Stimulated activated naive CD4-positive, alpha-beta T cell (primary cell): ENCODE results near the gene KHDC3L.

Source experiments
- DNase-seq, 6 experiments: peaks; one replicate each; lab custom pipeline; 2025; lab: John Stamatoyannopoulos, UW

Gene KHDC3L, protein sequence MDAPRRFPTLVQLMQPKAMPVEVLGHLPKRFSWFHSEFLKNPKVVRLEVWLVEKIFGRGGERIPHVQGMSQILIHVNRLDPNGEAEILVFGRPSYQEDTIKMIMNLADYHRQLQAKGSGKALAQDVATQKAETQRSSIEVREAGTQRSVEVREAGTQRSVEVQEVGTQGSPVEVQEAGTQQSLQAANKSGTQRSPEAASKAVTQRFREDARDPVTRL

DNA sequence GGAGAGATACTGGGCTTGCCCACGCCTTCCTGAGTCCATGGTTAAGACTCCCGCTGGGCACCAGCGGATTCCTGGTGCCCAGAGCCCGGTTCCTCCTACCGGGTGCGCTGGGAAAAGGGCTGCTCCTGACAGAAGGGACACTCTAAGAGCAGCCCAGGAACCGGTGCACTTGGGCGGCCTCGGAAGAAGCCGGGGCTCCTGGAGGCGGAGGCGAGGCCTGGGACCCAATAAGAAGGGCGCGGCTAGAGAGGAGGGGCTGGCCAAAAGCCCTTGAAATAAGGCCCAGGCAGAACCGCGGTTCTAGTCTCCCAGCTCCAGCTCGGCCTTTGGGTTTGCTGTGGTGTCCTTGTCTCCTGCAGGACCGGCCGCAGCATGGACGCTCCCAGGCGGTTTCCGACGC, at the start of gene KHDC3L:
Gene KHDC3L (plus strand): TSS at position 301 of the 400 bp plus-strand sequence. CDS start 72 bp downstream, at position 373.
- DNase-seq = no peak

DNA sequence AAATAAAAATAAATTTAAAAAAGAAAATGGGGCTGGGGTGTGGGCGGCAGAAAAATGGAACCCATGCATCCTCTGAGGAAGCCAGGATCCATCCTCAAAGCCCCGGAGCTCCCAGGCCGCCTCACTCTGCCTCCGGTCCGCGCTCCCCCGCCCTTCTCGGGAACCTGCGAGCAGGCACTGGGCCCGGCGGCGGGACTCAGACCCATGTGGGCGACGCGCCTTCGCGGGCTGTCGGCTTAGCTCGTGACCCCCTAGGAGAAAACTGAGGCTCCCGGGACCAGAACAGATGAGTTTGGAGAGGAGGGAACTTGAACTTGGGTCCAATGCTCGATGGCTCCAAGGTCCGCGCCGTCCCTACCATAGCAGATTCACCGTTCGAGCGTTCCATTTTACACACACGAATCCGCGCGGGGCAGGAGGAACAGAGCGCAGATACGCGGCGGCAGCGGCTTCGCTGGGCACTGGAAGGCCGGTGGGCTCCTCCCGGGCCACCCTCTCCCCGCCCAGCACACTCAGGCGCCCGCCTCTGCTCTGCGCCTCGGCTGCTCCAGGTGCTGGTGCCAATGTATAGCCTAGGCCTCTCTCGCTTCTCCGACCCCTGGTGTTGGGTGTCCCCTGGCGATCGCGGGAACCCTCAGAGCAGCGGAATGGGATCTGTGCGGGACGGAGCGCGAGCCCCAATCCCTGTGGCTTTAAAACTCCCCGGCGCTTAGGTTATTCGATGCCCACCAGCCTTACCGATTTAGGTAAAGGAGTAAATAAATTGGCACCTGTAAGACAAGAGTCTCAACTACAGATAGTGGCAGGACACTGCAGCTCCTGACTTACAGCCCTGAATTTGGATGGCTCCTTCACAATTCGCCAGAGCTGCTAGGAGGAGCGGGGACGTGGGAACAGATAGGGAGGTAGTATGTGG, 47.6 kb upstream of the KHDC3L start:
- DNase-seq = no peak

DNA sequence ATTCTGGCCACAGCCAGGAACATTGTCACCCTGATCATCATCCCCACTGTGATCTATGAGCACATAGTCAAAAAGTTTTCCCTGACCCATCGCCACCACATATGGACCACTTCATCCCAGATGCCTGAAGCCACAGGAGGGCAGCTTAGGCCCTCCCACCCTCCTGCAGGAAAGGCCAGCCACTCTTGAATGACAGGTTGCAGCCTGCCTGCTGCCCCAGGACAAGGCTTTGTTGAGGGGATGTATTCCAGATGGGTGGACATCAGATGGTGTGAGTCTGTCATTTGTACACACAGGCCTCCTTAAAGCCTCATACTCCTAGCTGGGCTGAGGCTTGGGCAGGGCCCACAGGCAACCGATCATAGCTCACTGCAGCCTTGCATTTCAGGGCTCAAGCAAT, 39.1 kb upstream of the KHDC3L start:
- DNase-seq = no peak

DNA sequence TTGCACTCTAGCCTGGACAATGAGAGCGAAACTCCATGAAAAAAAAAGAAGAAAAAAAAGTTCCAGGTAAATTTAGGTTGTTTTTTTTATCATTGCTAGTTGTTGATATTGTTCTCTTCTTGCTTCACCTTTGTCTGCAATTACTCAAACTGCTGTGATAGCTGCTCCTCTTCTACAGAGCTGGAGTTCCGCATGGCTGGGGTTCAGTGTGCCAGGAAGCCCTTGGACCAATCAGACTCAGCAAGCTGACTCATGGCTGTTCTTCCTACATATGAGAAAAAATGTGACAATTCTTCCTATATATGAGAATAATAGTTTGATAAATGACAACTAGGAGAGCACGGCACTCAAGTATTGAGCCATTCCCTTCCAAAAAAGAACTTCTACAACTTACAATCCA, 36.8 kb upstream of the KHDC3L start:
- DNase-seq = no peak

DNA sequence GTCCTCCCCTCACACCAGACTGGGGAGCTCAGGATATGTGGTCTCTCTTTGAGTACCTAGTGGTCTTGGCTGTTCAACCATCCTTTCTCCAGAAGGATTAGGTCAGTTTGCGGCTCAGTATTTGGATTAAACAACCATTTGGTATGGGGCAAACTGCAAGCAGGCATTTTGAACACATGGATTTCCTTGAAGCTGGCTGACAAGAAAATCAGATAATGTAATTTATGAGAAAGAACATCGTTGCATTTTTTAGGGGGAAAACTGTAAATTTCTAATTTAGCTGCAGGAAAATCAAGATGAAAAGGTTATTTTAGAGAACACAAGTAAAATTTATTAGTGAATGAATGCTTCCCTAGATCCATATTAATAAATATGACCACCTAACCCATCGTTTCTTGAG, 33.7 kb upstream of the KHDC3L start:
- no peak for DNase-seq

DNA sequence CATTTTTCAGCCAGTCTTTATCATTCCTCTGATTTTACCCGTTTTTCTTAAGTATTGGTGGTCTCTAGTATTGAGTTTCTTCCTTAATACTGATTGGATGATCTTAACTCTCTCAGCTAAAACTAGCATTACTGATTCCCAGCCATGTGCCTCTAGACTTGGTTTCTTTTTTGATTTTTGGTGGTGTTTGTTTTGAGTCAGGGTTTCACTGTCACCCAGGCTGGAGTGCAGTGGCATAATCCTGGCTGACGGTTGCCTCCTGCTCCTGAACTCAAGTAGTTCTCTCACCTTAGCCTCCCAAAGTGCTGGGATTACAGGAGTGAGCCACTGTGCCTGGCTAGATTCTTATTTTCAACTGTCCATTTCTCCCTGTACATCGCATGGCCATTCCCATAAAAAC, 33.3 kb upstream of the KHDC3L start:
- no peak for DNase-seq

DNA sequence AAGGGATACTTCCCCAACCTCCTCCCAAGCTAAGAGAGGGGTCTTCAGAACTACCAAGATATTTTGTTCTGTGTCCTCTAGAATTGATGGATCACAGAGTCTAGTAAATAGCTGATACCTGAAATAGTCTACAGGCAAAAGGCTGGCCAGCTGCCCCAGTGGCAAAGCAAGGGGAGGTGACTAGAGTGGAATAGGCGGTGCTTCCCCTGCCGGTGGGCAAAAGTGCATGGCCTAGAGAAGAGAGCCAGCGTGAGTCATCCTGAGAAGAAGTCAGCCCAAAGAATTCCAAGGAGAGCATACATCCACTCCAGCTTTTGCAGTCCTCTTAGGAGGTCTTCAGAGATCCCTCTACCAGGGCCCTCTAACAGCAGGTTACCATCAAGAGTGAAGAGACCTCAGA, 23.1 kb upstream of the KHDC3L start:
- no peak for DNase-seq

DNA sequence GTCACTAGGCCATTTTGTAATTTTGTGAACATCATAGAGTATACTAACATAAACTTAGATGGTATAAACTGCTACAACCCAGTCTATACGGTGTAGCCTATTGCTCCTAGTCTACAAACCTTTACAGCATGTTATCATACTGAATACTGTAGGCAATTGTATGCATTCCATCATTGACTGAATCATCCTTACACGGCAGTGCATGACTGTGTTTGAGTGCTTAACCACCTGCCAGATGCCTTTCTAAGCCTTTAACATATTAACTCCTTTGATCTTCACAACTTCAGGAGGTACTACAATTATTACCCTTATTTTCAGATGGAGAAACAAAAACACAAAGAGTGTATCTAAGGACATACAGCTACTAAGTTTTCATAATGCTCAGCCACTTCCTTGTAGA, 22.4 kb upstream of the KHDC3L start:
- no peak for DNase-seq

DNA sequence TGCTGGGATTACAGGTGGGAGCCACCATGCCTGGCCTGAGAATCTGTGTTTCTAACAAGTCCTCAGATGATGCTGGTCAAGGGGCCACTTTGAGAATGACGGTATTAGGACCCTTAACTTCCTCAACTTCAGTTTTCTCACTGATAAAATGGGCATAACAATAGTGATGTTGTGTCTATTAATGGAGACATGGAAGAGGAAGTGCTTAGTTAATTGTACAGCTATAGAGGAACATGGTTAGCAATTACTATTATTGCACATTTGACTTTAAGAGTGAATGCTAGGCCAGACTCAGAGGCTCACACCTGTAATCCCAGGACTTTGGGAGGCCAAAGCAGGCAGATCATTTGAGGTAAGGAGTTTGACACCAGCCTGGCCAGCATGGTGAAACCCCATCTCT, 21.1 kb upstream of the KHDC3L start:
- no peak for DNase-seq

DNA sequence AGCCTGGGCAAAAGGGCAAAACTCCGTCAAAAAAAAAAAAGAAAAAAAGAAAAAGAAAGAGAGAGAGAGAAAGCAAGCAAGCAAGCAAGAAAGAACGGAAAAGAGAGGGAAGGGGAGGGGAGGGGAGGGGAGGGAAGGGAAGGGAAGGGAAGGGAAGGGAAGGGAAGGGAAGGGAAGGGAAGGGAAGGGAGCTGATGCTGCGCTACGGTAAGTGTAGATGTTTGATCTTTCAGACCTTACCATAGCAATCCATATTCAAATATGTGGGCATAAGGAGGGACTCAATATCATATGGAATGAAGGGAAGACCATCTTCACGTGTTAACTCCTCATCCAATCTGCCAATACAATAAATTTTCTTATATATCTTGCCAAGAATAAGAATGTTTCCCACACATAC, 20.3 kb upstream of the KHDC3L start:
- no peak for DNase-seq

DNA sequence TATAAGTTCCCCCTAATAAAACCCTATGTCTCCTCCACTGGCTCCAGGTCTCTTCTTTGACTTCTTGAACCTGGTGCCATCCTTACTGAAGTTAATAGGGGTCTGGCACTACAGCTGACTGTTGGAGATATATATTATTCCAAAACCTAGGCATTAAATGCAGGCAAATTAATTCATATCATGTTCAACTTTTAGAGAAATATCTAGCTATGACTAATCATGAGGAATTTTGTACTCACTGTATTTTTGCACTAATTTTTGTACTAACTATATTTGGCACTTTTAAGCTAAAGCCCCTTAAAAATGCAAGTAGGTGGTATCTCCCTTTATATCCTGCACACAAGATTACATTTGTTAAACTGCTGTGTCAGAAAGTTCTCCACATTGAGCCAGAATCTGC, 19.3 kb upstream of the KHDC3L start:
- no peak for DNase-seq

DNA sequence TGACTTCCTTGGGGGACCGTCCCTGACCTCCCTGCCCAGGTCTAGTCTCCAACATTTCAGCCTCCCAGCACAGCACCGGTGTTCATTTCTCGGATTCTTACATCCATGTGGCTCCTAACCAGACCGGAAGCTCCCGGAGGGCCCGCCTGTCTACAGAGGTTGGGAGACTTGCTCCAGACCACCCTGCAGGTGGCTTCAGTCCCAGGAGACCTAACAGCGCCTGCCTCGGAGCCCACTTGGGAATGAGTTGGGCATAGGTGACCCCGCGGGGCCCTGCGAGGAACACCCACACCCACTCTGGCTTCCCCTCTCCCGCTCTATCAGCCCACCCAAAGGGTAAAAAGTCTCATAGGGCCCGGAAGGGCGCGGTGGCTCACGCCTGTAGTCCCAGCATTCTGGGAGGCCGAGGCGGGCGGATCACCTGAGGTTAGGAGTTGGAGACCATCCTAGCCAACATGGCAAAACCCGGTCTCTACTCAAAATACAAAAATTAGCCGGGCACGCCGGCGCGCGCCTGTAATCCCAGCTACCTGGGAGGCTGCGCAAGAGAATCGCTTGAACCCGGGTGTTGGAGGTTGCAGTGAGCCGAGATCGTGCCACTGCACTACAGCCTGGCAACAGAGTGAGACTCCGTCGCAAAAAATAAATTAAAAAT, 13.8 kb upstream of the KHDC3L start:
- no peak for DNase-seq

DNA sequence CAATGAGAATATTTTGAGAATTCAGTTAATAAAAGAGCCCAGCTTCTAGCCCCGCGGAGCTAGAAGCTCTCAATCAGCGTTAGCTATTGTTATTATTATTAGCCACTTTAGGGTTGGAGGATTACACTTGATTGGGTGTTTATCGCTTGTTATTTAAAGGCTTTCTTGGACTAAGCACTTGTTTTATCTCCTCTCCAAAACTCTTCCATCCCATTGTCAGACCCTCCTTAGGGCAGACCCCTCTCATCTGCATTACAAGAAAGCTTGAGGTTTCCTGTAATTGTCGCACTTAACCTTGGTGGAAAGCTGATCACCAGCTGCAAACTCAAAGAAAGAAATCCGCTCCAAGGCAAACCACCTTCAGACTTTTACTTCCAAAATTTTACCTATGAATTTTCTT, 13.1 kb upstream of the KHDC3L start:
- no peak for DNase-seq

DNA sequence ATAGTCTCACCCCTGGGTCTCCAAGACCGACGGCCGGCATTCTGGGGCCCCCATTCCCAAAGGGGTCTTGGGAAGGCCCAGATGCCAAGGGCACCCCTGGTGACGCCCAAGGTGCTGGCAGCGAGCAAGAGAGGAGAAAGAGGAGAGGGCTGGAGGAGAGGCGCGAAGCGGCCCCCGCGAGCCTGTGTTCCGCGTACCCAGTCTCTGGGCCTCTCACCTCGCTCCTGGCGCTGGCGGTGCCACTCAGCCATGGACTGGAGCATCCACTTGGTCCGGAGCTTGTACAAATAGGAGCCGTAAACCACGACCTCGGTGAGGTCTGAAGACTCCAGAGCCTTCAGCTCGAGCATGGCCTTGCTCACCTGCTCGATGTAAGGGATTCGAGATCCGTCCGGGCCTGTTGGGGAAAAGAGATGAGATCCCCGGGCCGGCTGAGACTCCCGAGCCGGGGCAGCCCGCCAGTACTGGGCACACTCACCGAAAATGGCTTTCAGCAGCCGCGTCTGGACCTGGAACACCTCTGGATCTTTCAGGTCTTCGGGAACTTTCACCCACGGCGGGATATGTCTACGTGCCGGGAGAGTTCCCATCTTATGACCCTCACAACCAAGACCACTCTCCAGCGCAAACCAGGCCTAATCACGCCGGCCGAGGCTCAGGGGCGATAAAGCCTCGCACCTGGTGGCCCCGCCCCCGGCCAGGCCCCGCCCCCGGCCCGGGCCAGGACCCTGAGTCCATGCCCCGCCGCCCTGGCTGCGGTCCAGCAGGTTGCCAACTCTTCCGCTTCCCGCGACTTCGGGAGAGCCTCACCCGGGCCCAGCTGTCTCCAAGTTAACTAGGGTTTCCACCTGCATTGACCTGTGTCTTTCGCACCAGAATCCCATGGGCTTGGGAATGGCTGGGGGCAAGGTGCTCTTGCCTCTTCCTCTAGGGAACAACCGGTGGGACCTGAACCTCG, 8.5 kb upstream of the KHDC3L start, which contains the start of gene DPPA5:
Gene DPPA5 (minus strand): TSS at position 641 of the 958 bp plus-strand sequence. CDS start 51 bp downstream, at position 590.
- DNase-seq = no peak

DNA sequence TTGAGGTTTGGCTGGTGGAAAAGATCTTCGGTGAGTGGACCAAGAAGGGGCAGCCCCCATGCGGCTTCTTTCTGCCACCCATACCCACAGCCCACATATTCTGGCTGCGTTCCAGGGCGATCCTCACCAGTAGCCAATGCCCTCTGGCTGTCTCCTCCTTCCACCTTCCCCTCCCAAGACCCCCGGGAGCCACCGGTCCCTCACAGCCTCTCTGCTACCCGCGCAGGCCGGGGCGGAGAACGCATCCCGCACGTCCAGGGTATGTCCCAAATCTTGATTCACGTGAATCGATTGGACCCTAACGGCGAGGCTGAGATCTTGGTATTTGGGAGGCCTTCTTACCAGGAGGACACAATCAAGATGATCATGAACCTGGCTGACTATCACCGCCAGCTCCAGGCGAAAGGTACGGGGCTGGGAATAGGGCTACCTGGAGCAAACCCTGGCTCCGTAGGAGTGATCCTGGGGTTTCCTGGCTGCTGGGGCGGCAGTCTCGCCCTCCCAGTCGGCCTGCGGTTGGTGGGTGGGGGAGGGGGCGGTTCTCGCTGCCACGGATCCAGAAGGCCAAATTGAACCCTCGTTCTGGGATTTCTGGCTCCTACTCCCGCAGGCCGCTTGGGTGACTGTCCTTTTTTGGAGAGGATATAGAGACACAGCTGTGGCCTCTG, 545 bp downstream of the KHDC3L start:
- DNase-seq = no peak

DNA sequence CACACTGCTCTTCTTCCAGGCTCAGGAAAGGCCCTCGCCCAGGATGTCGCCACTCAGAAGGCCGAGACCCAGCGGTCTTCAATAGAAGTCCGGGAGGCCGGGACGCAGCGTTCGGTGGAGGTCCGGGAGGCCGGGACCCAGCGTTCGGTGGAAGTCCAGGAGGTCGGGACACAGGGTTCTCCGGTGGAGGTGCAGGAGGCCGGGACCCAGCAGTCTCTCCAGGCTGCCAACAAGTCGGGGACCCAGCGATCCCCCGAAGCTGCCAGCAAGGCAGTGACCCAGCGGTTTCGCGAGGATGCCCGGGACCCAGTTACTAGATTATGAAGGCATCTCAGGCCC, 1.0 kb downstream of the KHDC3L start:
- no peak for DNase-seq

DNA sequence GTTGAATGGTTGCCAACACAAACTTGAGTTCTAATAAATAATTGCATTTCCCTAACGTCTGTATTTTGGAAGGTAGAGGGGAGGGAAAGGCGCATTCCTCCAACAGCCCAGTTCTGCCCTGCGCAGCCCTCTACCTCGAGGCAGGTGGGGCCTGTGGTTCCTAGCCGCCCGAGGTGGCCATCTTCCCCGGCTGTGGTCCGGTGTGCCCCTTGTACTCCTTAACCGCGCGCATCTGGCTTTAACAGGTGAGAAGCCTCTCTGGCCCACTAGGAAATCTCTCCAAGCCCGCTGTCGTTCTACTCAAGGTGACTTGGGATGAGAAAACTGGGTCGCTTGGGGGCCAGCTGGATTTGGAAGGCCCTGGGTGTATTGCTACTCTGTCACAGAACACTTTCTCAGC, 1.7 kb downstream of the KHDC3L start:
- DNase-seq = no peak

DNA sequence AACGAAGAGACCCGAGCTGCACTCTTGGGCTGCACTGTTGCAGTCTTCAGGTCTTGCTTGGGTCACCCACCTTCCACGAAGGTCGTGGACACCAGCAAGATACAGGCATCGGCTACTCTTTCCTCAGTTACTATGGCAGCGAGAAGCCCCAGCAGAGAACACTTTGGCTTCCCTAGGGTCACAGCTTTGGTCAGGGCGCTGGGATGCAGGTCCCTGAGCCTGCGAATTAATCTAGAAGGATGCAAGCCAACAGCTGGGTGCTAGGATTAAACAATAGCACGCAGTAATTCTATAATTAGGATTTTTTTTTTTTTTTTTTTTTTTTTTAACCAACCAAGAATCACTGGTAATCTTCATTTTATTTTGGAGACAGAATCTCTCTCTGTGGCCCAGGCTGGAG, 2.1 kb downstream of the KHDC3L start:
- no peak for DNase-seq

DNA sequence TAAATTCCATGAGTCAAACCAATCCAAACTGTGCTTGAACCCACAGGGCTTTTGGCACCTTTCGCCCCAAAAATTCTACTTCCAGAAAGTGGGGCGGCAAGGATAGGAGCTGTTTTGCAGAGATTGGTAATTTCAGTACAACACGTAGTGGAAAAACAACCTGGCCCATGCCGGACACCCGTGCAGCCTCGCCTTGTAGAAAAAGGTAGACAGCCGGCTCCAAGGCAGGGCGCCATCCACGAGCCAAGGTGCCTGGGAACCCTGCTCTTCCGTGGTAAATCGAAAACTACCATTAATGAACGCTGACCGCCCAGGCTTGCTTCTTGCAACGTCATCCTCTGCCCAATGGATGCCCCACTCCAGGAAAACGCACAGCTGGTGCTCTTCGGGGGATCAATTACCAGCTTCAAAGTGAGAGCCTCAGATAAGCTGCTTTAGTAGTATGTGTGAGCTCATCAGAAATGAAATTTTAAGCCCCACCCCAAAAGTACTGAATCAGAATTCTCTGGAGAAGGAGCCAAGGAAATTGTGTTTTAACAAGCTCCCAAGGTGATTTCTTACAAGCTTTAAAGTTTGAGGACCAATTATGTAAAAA, 5.4 kb downstream of the KHDC3L start:
- no peak for DNase-seq

DNA sequence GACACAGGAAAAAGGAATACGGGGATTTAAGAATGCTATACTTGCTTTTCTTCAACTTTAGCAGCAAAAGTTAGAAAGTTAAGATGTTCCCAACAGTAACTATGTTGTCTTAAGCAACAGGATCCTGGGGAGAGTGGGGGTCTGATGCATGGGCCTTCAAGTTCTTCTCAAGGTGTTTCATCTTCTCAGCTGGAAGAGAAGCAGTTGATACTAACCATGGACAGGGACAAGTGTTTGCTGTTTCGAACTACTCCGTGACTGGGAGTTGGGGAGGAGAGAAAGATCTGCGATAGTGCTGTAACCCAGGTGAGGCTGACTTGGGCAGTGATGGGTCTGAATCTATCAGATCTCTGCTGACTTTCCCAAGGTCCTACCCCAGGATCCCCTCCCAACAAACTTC, 6.2 kb downstream of the KHDC3L start:
- DNase-seq = no peak

DNA sequence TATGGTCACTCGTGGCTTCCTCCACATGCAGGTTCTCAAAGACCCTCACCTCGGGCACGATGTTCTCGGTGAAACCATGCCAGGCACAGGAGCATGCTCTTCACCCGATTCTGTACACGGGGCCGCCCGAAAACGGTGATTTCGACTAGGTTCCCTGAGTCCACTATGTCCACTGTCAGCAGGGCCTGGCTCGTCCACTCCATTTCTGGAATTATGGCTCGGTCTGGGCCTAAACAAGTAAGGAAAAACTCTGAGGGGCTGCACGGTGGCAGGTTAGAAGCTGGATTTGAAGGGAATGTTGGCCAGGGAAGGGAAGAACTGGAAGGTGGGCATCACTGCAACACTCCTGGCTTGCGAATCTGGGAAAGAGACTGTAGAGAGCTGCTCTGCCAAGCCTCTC, 6.7 kb downstream of the KHDC3L start:
- DNase-seq = no peak
